ENCODE measurements around the gene PITPNM3.

The PITPNM3 gene

DNA sequence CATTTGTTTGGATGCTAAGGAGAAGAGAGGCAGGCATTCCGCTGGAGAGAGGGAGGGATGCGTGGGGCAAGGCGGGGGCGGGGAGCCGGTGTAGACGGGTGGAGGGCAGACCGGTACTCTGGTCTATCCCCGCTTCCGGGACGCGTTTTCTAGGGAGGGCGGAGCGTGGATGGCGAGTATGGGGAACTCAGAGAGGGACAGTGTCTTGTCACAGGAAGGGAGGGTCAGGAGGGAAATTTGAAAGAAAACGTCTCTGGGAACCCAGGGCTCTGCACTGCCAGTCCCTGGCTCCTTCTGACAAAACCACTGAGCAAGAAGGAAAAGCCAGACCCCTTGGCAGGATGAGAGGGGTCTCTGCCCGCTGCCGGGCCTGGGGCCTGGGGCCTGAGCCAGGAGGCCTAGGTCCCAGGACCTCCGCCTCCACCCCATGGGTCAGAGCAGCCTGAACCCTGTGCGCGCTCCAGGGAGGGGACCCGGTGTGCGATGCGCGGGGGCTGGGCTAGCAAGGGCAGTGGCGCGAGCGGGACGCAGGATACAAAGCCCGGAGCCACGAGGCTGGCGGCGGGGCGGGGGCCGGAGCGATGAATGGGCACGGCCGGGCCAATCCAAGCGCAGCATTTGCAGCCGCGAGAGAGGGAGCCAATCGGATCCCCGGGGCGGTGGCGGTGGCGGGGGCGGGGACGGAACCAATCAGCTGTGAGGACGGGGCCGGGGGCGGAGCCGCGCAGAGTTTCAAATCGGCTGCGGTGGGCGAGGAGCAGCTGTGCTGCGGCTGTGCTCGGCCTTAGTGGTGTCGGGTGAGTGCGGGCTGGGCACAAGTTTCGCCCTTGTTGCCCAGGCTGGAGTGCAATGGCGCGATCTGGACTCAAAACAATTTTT, 112.4 kb downstream of the PITPNM3 start, which contains the start of gene PIMREG:
PIMREG (plus strand) TSS at position 764 of the 879 bp plus-strand sequence. CDS start 656 bp downstream, outside the sequence.
- peak; percentile 90 for DNase-seq (ENCODE audit: low spot score)

GRCh38 chr17:6442775-6443174, 113.6 kb downstream of the PITPNM3 start:
- no peak for DNase-seq (ENCODE audit: low spot score)

GRCh38 chr17:6439951-6440350, 116.4 kb downstream of the PITPNM3 start:
- DNase-seq (ENCODE audit: low spot score) = no peak

DNA sequence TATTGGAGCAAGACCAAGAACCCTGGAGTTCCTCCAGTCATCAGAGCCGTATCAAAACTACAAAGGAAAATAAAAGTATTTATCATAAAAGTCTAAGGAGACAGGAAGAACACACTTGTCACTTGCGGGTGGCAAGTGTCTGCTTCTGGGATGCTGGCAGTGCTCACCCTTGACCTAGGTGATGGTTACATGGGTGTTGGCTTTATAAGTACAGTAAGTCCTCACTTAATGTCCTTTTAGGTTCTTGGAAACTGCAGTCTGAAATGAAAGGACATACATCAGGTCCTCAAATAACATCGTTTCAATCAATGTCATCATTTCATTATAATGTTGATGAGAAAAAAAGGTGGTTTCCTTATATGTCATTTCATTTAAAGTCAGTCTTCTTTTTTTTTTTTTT, 118.4 kb downstream of the PITPNM3 start:
- DNase-seq (ENCODE audit: low spot score) = no peak

- no peak for DNase-seq (ENCODE audit: low spot score)
Observed at GRCh38 chr17:6437466-6437865, 118.9 kb downstream of the PITPNM3 start.

- DNase-seq (ENCODE audit: low spot score) = peak; percentile 46
Observed at GRCh38 chr17:6435968-6436367, 120.4 kb downstream of the PITPNM3 start.

GRCh38 chr17:6435051-6435450, 121.3 kb downstream of the PITPNM3 start, which contains the start of gene AIPL1:
Gene AIPL1 (minus strand): TSS chr17:6435121. CDS start chr17:6435104, 17 bp downstream.
- no peak for DNase-seq (ENCODE audit: low spot score)

DNA sequence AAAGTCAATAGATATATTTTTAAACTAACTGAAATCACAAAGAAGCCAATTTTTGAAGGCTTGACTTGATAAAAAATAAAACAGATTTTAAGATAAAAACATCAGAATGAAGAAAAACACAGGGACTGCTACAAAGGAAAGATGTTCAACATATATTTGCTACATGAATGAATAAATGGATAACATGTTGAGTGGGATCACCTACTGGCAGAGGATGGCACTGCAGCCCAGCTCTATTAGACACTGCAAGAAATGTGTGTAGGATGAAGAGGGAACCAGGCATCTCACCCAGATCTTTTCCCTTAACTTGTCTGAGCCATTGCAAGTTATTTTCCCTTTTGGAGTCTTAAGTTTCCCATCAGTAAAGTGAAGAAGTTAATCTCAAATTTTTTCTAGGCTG, 125.6 kb downstream of the PITPNM3 start:
- no peak for DNase-seq (ENCODE audit: low spot score)

- DNase-seq (ENCODE audit: low spot score) = no peak
Observed at GRCh38 chr17:6429266-6429665, 127.1 kb downstream of the PITPNM3 start.

GRCh38 chr17:6428207-6428965, 128.0 kb downstream of the PITPNM3 start:
- DNase-seq (ENCODE audit: low spot score) = no peak

- DNase-seq (ENCODE audit: low spot score) = no peak
Observed at GRCh38 chr17:6427279-6427781, 129.0 kb downstream of the PITPNM3 start.

DNA sequence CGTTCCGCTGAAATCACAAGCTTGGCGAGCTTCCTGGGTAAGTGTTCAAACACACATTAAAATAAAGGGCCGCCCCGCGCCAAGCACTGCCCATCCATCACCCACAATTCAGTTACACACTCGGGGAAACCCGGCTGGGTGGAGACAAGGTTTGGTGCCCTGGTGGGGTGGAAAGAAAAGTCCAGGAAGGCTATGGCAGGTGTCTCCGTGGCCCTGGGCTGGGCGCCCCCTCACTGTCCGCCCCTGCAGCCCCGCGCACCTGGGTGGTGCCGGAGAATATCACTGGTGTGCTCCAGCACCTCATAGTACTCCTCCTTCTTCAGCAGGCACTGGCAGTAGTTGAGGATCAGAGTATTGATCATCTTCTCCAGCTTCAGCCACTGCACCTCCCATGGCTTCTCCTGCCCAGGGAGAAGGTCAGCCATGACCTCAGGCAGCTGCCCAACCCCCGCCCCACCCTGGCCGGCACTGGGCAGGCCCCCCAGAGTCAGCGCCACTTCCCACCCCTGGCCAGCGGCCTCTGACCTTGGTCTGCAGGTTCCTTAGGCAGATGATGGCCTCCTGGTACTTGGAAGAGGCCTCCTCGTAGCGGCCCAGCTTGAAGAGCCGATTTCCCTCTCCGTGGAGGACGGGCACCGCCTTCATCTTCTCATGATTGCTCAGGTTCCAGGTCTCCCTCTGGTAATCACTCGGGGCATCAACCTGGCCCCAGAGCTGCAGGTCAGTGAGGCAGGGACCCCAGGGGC, 129.8 kb downstream of the PITPNM3 start:
- no peak for DNase-seq (ENCODE audit: low spot score)

- no peak for DNase-seq (ENCODE audit: low spot score)
Observed at GRCh38 chr17:6425407-6425806, 130.9 kb downstream of the PITPNM3 start.

DNA sequence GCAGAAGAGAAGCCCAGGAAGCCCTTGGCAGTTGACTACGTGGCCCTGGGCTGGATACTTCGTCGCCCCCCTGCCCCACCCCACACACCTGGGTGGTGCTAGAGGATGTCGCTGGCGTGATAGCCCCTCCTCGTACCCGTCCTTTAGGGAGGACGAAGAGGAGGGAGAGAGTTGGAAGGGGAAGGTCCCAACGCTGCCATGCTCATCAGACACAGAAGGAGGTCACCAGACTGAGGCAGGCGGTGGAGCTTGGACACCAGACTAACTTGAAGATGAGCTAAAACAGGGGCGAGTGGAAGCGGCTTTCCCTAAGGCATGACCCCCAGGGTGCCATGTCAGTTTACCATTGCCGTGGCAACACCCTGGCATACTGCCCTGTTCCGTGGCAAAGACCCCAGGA, 132.4 kb downstream of the PITPNM3 start:
- no peak for DNase-seq (ENCODE audit: low spot score)

- no peak for DNase-seq (ENCODE audit: low spot score)
Observed at GRCh38 chr17:6422654-6423241, 133.6 kb downstream of the PITPNM3 start.

DNA sequence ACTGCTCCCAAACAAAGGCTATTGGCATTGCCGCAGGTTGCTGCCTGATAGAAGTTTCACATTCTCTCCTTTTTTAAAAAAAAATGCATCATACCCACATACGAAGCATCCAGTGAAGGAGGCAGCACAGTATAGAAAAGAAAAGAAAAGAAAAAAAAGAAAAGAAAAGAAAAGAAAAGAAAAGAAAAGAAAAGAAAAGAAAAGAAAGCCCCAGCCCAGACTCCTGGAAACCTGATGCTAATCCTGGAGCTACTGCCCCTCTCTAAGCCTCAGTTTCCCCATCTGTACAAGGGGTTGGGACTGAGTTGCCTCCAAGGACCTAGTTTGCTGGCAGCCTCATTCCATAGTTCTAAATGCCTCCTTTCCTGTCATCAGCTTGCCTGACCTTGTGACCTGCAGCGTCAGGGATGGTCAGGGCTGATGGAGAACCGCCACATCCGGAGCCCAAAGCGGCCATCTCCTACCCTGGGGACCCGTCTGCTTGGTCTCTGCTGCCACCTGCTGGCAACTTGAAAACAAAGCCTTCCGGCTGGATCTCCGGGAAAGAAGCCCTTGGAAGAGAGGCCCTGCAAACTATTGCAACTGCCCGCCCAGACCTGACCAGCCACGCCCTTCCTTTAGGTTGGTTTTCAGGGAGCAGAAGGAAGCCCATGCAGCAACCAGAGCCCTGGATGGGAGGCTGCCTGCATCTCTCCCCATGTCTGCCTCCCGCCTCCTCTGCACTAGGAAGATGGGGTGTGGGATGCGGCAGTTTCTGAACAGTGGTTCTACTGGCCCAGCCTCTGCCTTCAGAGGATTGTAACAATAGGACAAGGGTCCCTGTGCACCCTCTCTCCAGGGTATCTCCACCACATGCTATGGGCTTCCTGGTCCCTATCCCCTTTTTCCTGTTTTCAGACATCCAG, 134.4 kb downstream of the PITPNM3 start:
- peak; percentile 78 for DNase-seq (ENCODE audit: low spot score)

DNA sequence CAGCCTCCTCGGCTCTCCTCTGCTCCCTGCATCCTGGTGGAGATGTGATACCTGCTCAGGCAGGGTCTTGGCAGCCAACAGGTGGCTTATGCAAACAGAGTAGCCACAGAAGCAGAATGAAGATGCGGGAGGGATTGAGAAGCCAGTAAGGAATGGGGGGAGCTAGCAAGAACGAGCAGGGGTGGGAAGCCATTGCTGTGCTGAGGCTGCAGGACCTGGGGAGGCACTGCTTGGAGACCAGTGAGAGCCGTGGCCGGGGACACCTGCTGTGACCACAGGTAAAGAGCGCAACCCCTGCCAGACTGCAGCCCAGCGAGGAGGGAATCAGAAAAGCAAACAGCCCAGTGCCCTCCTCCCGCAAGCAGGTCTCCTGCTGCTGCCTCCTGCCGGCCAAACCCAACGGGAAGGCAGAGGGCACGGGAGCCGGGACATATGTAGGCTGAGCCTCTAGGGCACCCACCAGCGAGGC, 136.1 kb downstream of the PITPNM3 start:
- no peak for DNase-seq (ENCODE audit: low spot score)

GRCh38 chr17:6415616-6416015, 140.7 kb downstream of the PITPNM3 start:
- no peak for DNase-seq (ENCODE audit: low spot score)

DNA sequence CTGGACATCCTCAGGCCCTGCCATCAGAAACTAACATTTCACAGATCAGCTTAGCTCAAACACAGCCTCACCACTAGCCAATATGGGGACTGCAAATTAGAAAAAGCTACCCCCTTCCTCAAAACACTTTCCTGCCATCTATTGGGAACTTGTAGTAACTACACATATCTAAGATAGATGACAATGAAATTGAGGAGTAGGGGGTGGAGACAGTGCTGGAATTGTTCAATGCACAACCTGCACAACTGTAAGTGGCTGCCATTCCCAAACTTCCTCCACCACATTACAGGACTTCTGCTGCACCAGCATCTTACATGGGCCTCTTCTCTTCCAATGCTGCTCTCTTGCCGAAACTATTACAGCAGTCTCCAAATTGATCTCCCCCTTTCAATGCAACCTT, 143.3 kb downstream of the PITPNM3 start:
- DNase-seq (ENCODE audit: low spot score) = peak; percentile 14

- no peak for DNase-seq (ENCODE audit: low spot score)
Observed at GRCh38 chr17:6408735-6409134, 147.6 kb downstream of the PITPNM3 start.

All from globus pallidus (tissue), 1 donor.